ENCODE measurements around the gene VCPKMT. TPM values are rescaled to one million over a fixed set of nuclear protein-coding genes. Genes with fewer than 3 reads are reported as not detected.

VCPKMT gene
- total RNA-seq, 1 donor from 2014 or later, result 5.3 TPM

- H3K36me3 ChIP-seq (ENCODE audit: control insufficient read depth, insufficient read depth, low read length), result no peaks in the 10 kb centered on the region
- no peak overlapping the region for H3K4me3 ChIP-seq (ENCODE audit: low read depth, low read length)
- FAIRE-seq, result no peak
- H3K27me3 ChIP-seq (ENCODE audit: control insufficient read depth, insufficient read depth, low read length), result no peaks in the 10 kb centered on the region
- DNase-seq (ENCODE audit: low read depth), result no peak
- no peak for TF ChIP-seq CTCF (IDR thresholded peaks at IDR 0.05; ENCODE audit: insufficient read depth, low read length, severe bottlenecking)
Observed at GRCh38 chr14:50100805-50101204, 15.6 kb downstream of the VCPKMT start.

GRCh38 chr14:50099335-50099734 is 17.0 kb downstream of the VCPKMT start:
- Histone ChIP-seq H3K27me3 (ENCODE audit: control insufficient read depth, insufficient read depth, low read length) (no peaks in the 10 kb centered on the region), H3K4me3 (ENCODE audit: low read depth, low read length) (no peak overlapping the region), H3K36me3 (ENCODE audit: control insufficient read depth, insufficient read depth, low read length) (no peaks in the 10 kb centered on the region)
- no peak for FAIRE-seq
- peak; percentile 73 for DNase-seq (ENCODE audit: low read depth)
- no peak for TF ChIP-seq CTCF (IDR thresholded peaks at IDR 0.05; ENCODE audit: insufficient read depth, low read length, severe bottlenecking)

GRCh38 chr14:50095895-50096294 is 20.5 kb downstream of the VCPKMT start:
- FAIRE-seq, result no peak
- no peaks in the 10 kb centered on the region for H3K36me3 ChIP-seq (ENCODE audit: control insufficient read depth, insufficient read depth, low read length)
- no peak for DNase-seq (ENCODE audit: low read depth)
- no peak for TF ChIP-seq CTCF (IDR thresholded peaks at IDR 0.05; ENCODE audit: insufficient read depth, low read length, severe bottlenecking)
- H3K4me3 ChIP-seq (ENCODE audit: low read depth, low read length), result no peak overlapping the region
- no peaks in the 10 kb centered on the region for H3K27me3 ChIP-seq (ENCODE audit: control insufficient read depth, insufficient read depth, low read length)

- no peaks in the 10 kb centered on the region for H3K27me3 ChIP-seq (ENCODE audit: control insufficient read depth, insufficient read depth, low read length)
- no peak overlapping the region for H3K4me3 ChIP-seq (ENCODE audit: low read depth, low read length)
- FAIRE-seq (no peak), DNase-seq (ENCODE audit: low read depth) (no peak)
- no peaks in the 10 kb centered on the region for H3K36me3 ChIP-seq (ENCODE audit: control insufficient read depth, insufficient read depth, low read length)
- TF ChIP-seq CTCF (IDR thresholded peaks at IDR 0.05; ENCODE audit: insufficient read depth, low read length, severe bottlenecking), result no peak
Observed at GRCh38 chr14:50094056-50094755, 22.2 kb downstream of the VCPKMT start.

- no peak for TF ChIP-seq CTCF (IDR thresholded peaks at IDR 0.05; ENCODE audit: insufficient read depth, low read length, severe bottlenecking)
- DNase-seq (ENCODE audit: low read depth), result no peak
- no peak for FAIRE-seq
- no peaks in the 10 kb centered on the region for H3K27me3 ChIP-seq (ENCODE audit: control insufficient read depth, insufficient read depth, low read length)
- no peaks in the 10 kb centered on the region for H3K36me3 ChIP-seq (ENCODE audit: control insufficient read depth, insufficient read depth, low read length)
- no peak overlapping the region for H3K4me3 ChIP-seq (ENCODE audit: low read depth, low read length)
Observed at GRCh38 chr14:50093496-50093895, 22.9 kb downstream of the VCPKMT start.

- FAIRE-seq, result no peak
- H3K36me3 ChIP-seq (ENCODE audit: control insufficient read depth, insufficient read depth, low read length), result no peaks in the 10 kb centered on the region
- no peak for TF ChIP-seq CTCF (IDR thresholded peaks at IDR 0.05; ENCODE audit: insufficient read depth, low read length, severe bottlenecking)
- no peaks in the 10 kb centered on the region for H3K27me3 ChIP-seq (ENCODE audit: control insufficient read depth, insufficient read depth, low read length)
- H3K4me3 ChIP-seq (ENCODE audit: low read depth, low read length), result no peak overlapping the region
- no peak for DNase-seq (ENCODE audit: low read depth)
Observed at GRCh38 chr14:50092006-50092555, 24.3 kb downstream of the VCPKMT start.
